HFFc6 (cell line): ENCODE results near the gene NINJ2. TPM values are rescaled to one million over a fixed set of nuclear protein-coding genes. Genes with fewer than 3 reads are reported as not detected.

Experiments used
- DNase-seq: peaks from one replicate; pipeline ENCODE4 v3.0.0-alpha.2; 2018
- H3K27ac Mint-ChIP-seq: 2 replicates; pipeline ENCODE4 v1.8.0; 2020; ENCODE audit warnings: mild to moderate bottlenecking, mixed read lengths
- H3K27me3 Mint-ChIP-seq: 2 replicates; pipeline ENCODE4 v1.8.0; 2021; ENCODE audit warnings: mild to moderate bottlenecking, moderate library complexity, mixed read lengths; ENCODE audit not compliant: insufficient read depth
- H3K36me3 Mint-ChIP-seq: 2 replicates; pipeline ENCODE4 v1.8.0; 2021; ENCODE audit warnings: low read depth, mixed read lengths
- H3K4me1 Mint-ChIP-seq: 2 replicates; pipeline ENCODE4 v1.8.0; 2020; ENCODE audit warnings: low read depth, mixed read lengths
- H3K4me3 Mint-ChIP-seq: 2 replicates; pipeline ENCODE4 v1.8.0; 2020; ENCODE audit warnings: mild to moderate bottlenecking, moderate library complexity, mixed read lengths
- H3K9me3 Mint-ChIP-seq: 2 replicates; pipeline ENCODE4 v1.8.0; 2020; ENCODE audit warnings: mild to moderate bottlenecking, mixed read lengths
- total RNA-seq, 6 experiments: library from RNA; stranded (reverse); fragmentation: NEBNext Ultra II Directional; extraction: Animal tissue kit (Norgen Biotek cat#: 25700); gene quantifications; 2 replicates in 1 of 6; 3 replicates in 5 of 6; pipeline ENCODE4 v1.2.3, GENCODE V29; 2021
- TF ChIP-seq, protein P1 (sequence below): fragments of 200-600 bp; sonication (generic); IDR thresholded peaks from 2 replicates; pipeline ENCODE4 v1.5.0; 2021; ENCODE audit warnings: antibody characterized with exemption, mild to moderate bottlenecking

NINJ2 gene
- total RNA-seq, 6 experiments from 2014 or later = not detected

DNA sequence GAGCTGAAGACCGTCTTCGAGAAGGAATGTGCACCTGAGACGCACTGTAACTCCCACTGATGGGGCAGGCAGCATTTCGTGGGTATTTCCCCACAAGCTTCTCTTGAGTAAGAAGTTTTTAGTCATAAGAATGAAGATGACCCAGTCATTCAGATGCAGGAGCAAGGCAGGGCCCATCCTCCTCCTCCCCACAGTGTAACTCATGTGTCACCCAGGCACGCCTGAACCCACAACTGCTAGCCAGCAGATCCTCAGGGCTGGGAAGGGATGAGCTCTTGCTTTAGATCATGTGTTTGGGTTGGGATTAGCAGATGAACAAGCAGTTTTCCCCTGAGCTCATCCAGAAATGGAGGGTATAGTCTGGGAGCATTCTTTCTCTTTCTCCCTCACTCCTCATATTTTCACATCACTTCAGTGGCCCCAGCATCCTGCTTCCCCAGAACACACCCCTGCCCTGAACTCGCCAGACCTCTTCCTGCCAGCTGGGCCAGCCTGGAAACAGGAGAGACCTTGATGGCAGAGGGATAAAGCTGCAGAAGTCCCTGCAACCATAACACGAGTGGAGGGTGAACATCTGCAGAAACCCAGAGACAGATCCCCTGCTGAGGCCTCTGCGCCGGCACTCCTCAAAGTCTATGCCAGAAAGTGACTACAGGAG, 130.2 kb downstream of the NINJ2 start:
- H3K27ac Mint-ChIP-seq = peak overlapping the region; percentile 98
- peak; percentile 98 for DNase-seq
- H3K9me3 Mint-ChIP-seq = no peaks in the 10 kb centered on the region; the same call in 1 of the 2 replicates
- H3K4me3 Mint-ChIP-seq = peak overlapping the region; percentile 58
- peaks cover 4% of the 10 kb centered on the region for H3K27me3 Mint-ChIP-seq
- TF ChIP-seq, protein P1, sequence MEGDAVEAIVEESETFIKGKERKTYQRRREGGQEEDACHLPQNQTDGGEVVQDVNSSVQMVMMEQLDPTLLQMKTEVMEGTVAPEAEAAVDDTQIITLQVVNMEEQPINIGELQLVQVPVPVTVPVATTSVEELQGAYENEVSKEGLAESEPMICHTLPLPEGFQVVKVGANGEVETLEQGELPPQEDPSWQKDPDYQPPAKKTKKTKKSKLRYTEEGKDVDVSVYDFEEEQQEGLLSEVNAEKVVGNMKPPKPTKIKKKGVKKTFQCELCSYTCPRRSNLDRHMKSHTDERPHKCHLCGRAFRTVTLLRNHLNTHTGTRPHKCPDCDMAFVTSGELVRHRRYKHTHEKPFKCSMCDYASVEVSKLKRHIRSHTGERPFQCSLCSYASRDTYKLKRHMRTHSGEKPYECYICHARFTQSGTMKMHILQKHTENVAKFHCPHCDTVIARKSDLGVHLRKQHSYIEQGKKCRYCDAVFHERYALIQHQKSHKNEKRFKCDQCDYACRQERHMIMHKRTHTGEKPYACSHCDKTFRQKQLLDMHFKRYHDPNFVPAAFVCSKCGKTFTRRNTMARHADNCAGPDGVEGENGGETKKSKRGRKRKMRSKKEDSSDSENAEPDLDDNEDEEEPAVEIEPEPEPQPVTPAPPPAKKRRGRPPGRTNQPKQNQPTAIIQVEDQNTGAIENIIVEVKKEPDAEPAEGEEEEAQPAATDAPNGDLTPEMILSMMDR = no peak
- H3K4me1 Mint-ChIP-seq = peaks cover 39% of the 10 kb centered on the region
- H3K36me3 Mint-ChIP-seq = peaks cover 9% of the 10 kb centered on the region; the same call in 1 of the 2 replicates

DNA sequence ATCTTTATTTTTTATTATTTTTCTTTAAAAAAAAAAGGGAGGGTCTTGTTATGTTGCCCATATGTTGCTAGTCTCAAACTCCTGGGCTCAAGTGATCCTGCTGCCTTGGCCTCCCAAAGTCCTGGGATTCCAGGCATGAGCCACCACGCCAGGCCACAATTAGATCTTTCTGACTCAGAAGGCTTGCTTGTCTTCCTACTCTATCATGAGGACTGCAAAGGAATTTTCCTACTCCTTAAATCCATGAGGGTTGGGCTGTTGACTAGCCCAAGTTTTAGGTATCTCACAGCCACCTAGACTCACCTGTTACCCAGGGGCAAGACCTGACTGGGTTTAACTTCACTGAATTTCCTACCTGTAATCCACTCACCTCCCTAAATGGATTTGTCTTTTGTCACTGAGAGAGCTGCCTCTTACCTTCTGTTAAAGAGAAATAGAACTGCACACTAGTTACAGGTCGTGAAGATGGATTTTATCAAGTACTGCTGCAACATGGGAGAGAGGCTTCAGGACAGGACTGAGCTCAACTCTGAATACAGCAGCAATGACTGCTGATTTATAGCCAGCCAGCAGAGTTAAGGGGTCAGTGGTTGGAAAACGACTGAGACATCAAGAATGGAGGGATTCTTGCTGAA, 131.2 kb downstream of the NINJ2 start:
- peak; percentile 71 for DNase-seq
- H3K4me3 Mint-ChIP-seq = peak overlapping the region; percentile 58
- TF ChIP-seq, protein P1 = no peak
- peak overlapping the region; percentile 98 for H3K27ac Mint-ChIP-seq
- no peaks in the 10 kb centered on the region; the same call in 1 of the 2 replicates for H3K9me3 Mint-ChIP-seq
- H3K4me1 Mint-ChIP-seq = peaks cover 39% of the 10 kb centered on the region
- peaks cover 4% of the 10 kb centered on the region for H3K27me3 Mint-ChIP-seq
- H3K36me3 Mint-ChIP-seq = peaks cover 9% of the 10 kb centered on the region; the same call in 1 of the 2 replicates

DNA sequence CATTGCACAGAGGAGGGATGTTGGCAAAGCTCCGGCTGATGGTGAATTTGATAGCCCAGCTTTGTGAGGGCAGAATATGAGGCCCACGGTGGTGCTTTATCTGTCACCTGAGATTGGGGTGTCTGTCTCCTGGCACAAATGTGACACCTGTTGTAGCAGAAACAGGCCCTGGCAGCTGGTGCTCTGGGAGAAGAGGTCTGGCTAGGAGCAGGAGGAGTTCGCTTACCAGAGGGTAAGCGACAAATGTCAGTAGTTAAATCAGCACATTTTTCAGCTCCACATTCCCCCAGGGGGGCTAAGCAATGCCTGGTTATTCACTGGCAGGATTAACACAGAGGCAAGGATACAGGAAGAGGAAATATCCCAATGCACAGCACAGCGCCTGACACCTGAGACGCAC, 132.4 kb downstream of the NINJ2 start:
- Mint-ChIP-seq H3K4me3 (0 out of 2 replicates have a peak overlapping the region, but pooled peaks have one; percentile 8), H3K4me1 (peaks cover 39% of the 10 kb centered on the region), H3K36me3 (peaks cover 9% of the 10 kb centered on the region; the same call in 1 of the 2 replicates), H3K27ac (peak overlapping the region; percentile 66; the same call in 1 of the 2 replicates), H3K9me3 (no peaks in the 10 kb centered on the region; the same call in 1 of the 2 replicates), H3K27me3 (peaks cover 14% of the 10 kb centered on the region)
- TF ChIP-seq, protein P1 = no peak
- no peak for DNase-seq

DNA sequence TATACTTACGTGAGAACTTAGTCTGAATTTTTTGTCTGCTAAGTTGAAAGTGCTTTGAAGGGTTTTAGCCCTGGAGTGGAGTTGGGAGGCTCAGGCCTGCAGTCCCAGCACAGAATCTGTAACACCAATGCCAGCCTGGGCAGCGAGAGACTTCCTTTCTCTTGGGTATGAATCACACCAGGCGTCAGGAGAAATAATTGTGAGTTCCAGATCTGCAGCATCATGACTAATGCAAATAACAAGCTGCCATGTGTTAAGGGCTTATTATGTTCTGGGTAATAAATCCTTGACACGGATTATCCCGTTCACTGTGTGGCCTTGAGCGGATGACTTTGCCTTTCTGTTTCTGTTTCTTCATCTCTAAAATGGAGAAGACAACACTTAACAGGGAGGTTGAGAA, 132.9 kb downstream of the NINJ2 start:
- Mint-ChIP-seq H3K27me3 (peaks cover 15% of the 10 kb centered on the region), H3K36me3 (peaks cover 9% of the 10 kb centered on the region; the same call in 1 of the 2 replicates), H3K4me3 (0 out of 2 replicates have a peak overlapping the region, but pooled peaks have one; percentile 8), H3K4me1 (peaks cover 39% of the 10 kb centered on the region), H3K9me3 (no peaks in the 10 kb centered on the region; the same call in 1 of the 2 replicates), H3K27ac (peak overlapping the region; percentile 66; the same call in 1 of the 2 replicates)
- TF ChIP-seq, protein P1 = no peak
- peak; percentile 67 for DNase-seq

DNA sequence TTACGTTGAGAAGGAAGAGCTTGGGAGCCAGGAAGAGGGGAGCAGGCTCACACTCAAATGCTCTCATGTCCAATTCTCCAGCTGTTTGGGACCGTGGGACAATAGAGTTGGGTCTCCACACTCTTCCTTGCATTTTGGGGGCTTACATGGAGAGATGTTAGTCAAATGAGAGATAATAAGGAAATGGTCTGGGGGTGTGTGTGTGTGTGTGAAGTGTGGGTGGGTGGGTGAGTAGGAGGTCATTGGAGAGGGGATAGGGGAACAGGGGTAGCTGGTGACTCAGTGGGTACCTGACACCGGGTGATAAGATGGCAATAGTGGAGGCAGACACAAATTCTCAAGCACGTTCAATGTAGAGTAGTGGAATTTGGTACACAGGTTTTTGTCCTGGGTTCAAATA, 135.5 kb downstream of the NINJ2 start:
- Mint-ChIP-seq H3K36me3 (peaks cover 9% of the 10 kb centered on the region; the same call in 1 of the 2 replicates), H3K27ac (no peak overlapping the region), H3K9me3 (no peaks in the 10 kb centered on the region; the same call in 1 of the 2 replicates), H3K4me1 (peaks cover 32% of the 10 kb centered on the region), H3K27me3 (peaks cover 21% of the 10 kb centered on the region), H3K4me3 (no peak overlapping the region)
- no peak for DNase-seq
- TF ChIP-seq, protein P1 = no peak
